Measurements from ENCODE around the gene DPP3. TPM values are rescaled to one million over a fixed set of nuclear protein-coding genes. Genes with fewer than 3 reads are reported as not detected.

Gene DPP3
- total RNA-seq, 1 experiment from 2014 or later, result 180 TPM

- Histone ChIP-seq H3K36me3 (ENCODE audit: control insufficient read depth, insufficient read depth, low read length) (no peaks in the 10 kb centered on the region), H3K9me3 (ENCODE audit: control insufficient read depth, insufficient read depth, low read depth, low read length) (no peaks in the 10 kb centered on the region), H3K27ac (ENCODE audit: low read length) (peak within 1 kb of the TSS; percentile 83), H3K27me3 (ENCODE audit: control insufficient read depth, insufficient read depth, low read length) (no peaks in the 10 kb centered on the region), H3K4me3 (ENCODE audit: low read depth in 2 of 2, low read length in 2 of 2) (peak within 1 kb of the TSS; percentile 87 to 92), H3K4me1 (ENCODE audit: control insufficient read depth, insufficient read depth, low read length) (peaks cover 9% of the 10 kb centered on the region)
- CTCF ChIA-PET, result interaction anchor here (0.6 kb wide), 2 partner anchors 79 to 137 kb away, joined by 4 to 6 read pairs; partner anchors contain the start of gene PELI3
- in situ Hi-C loops (cut with HindIII; ENCODE audit: low pct_unique_long_range_greater_than_20kb, low sequenced_read_pairs) (no loop called here), intact Hi-C loops (cut with micrococcal nuclease; ENCODE audit: unreplicated experiment) (no loop called here)
- peak; percentile 98 for ATAC-seq
- TF ChIP-seq, protein P1, sequence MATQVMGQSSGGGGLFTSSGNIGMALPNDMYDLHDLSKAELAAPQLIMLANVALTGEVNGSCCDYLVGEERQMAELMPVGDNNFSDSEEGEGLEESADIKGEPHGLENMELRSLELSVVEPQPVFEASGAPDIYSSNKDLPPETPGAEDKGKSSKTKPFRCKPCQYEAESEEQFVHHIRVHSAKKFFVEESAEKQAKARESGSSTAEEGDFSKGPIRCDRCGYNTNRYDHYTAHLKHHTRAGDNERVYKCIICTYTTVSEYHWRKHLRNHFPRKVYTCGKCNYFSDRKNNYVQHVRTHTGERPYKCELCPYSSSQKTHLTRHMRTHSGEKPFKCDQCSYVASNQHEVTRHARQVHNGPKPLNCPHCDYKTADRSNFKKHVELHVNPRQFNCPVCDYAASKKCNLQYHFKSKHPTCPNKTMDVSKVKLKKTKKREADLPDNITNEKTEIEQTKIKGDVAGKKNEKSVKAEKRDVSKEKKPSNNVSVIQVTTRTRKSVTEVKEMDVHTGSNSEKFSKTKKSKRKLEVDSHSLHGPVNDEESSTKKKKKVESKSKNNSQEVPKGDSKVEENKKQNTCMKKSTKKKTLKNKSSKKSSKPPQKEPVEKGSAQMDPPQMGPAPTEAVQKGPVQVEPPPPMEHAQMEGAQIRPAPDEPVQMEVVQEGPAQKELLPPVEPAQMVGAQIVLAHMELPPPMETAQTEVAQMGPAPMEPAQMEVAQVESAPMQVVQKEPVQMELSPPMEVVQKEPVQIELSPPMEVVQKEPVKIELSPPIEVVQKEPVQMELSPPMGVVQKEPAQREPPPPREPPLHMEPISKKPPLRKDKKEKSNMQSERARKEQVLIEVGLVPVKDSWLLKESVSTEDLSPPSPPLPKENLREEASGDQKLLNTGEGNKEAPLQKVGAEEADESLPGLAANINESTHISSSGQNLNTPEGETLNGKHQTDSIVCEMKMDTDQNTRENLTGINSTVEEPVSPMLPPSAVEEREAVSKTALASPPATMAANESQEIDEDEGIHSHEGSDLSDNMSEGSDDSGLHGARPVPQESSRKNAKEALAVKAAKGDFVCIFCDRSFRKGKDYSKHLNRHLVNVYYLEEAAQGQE (IDR thresholded peaks at IDR 0.05; ENCODE audit: insufficient read depth in 1 of 2, low read depth in 2 of 2, low read length in 1 of 2), result no peak
- TF ChIP-seq TCF7L2 (IDR thresholded peaks at IDR 0.05; ENCODE audit: low read depth, low read length) (peak; percentile 40; the same call in 1 of the 2 replicates), SIN3A (IDR thresholded peaks at IDR 0.05; ENCODE audit: borderline replicate concordance, insufficient read depth, low read depth, low read length) (peak; percentile 94), POLR2AphosphoS5 (IDR thresholded peaks at IDR 0.05; ENCODE audit: low read depth, low read length) (peak; percentile 87)
- DNase-seq (ENCODE audit: low read depth, low spot score), result peak; percentile 85
- POLR2A ChIA-PET, result interaction anchor here (0.5 to 1.0 kb wide), 5 partner anchors 9 to 544 kb away, joined by 3 to 5 read pairs (median 4); partner anchors contain the start of genes BANF1 and EIF1AD
- BruUV-seq (replicated peaks), result no TSS peak
Observed at GRCh38 chr11:66545701-66546367, 65.6 kb downstream of the DPP3 start, which contains the start of gene ZDHHC24. TSS of gene ZDHHC24 (minus strand) at chr11:66546048. CDS start at chr11:66546003, 45 bp downstream.

- intact Hi-C loops (cut with micrococcal nuclease; ENCODE audit: unreplicated experiment) (no loop called here), in situ Hi-C loops (cut with HindIII; ENCODE audit: low pct_unique_long_range_greater_than_20kb, low sequenced_read_pairs) (no loop called here)
- no peaks in the 10 kb centered on the region for H3K36me3 ChIP-seq (ENCODE audit: control insufficient read depth, insufficient read depth, low read length)
- CTCF ChIA-PET, result interaction anchor here (0.6 kb wide), 2 partner anchors 80 to 138 kb away, joined by 4 to 6 read pairs; partner anchors contain the start of gene PELI3
- no peak for DNase-seq (ENCODE audit: low read depth, low spot score)
- no TSS peak for BruUV-seq (replicated peaks)
- H3K4me3 ChIP-seq (ENCODE audit: low read depth in 2 of 2, low read length in 2 of 2), result peak within 1 kb of the TSS; percentile 87 to 92
- H3K4me1 ChIP-seq (ENCODE audit: control insufficient read depth, insufficient read depth, low read length), result peaks cover 9% of the 10 kb centered on the region
- peak; percentile 11 for ATAC-seq
- POLR2A ChIA-PET, result interaction anchor here (0.5 to 1.0 kb wide), 4 partner anchors 9 to 30 kb away, joined by 3 to 5 read pairs (median 4); no protein-coding TSS in a partner anchor
- H3K27me3 ChIP-seq (ENCODE audit: control insufficient read depth, insufficient read depth, low read length), result no peaks in the 10 kb centered on the region
- peak within 1 kb of the TSS; percentile 83 for H3K27ac ChIP-seq (ENCODE audit: low read length)
- H3K9me3 ChIP-seq (ENCODE audit: control insufficient read depth, insufficient read depth, low read depth, low read length), result no peaks in the 10 kb centered on the region
- no peak for TF ChIP-seq TCF7L2 (IDR thresholded peaks at IDR 0.05; ENCODE audit: low read depth, low read length)
- TF ChIP-seq POLR2AphosphoS5 (IDR thresholded peaks at IDR 0.05; ENCODE audit: low read depth, low read length), result no peak
- TF ChIP-seq, protein P1 (IDR thresholded peaks at IDR 0.05; ENCODE audit: insufficient read depth in 1 of 2, low read depth in 2 of 2, low read length in 1 of 2), result no peak
- no peak for TF ChIP-seq SIN3A (IDR thresholded peaks at IDR 0.05; ENCODE audit: borderline replicate concordance, insufficient read depth, low read depth, low read length)
- TF ChIP-seq, protein P2, sequence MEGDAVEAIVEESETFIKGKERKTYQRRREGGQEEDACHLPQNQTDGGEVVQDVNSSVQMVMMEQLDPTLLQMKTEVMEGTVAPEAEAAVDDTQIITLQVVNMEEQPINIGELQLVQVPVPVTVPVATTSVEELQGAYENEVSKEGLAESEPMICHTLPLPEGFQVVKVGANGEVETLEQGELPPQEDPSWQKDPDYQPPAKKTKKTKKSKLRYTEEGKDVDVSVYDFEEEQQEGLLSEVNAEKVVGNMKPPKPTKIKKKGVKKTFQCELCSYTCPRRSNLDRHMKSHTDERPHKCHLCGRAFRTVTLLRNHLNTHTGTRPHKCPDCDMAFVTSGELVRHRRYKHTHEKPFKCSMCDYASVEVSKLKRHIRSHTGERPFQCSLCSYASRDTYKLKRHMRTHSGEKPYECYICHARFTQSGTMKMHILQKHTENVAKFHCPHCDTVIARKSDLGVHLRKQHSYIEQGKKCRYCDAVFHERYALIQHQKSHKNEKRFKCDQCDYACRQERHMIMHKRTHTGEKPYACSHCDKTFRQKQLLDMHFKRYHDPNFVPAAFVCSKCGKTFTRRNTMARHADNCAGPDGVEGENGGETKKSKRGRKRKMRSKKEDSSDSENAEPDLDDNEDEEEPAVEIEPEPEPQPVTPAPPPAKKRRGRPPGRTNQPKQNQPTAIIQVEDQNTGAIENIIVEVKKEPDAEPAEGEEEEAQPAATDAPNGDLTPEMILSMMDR (IDR thresholded peaks at IDR 0.05), result no peak
Observed at GRCh38 chr11:66546368-66546965, 66.2 kb downstream of the DPP3 start, which contains the start of gene ACTN3. TSS of gene ACTN3 (plus strand) at chr11:66546903. CDS start at chr11:66546938, 35 bp downstream.

All from Panc1 (cell line).